Fibroblast of villous mesenchyme (primary cell): Measurements from ENCODE around the gene ITPA. TPM values are rescaled to one million over a fixed set of nuclear protein-coding genes. Genes with fewer than 3 reads are reported as not detected.

Experiments
- DNase-seq: peaks from one replicate; pipeline ENCODE4 v3.0.0-alpha.2; 2010; ENCODE audit warnings: low read depth
- H3K4me3 ChIP-seq: 2 replicates; pipeline ENCODE4 v1.5.1; 2011; ENCODE audit warnings: low read depth, mild to moderate bottlenecking, low read length
- CTCF ChIP-seq: IDR thresholded peaks from 2 replicates; pipeline ENCODE4 v1.5.1; 2012; ENCODE audit warnings: low read depth, mild to moderate bottlenecking, low read length; ENCODE audit not compliant: insufficient read depth
- total RNA-seq: library from RNA; depleted of rRNA; stranded (reverse); fragments of >200 nt; gene quantifications from 2 replicates; pipeline ENCODE4 v1.2.3, GENCODE V29; 2012

The ITPA gene
- total RNA-seq, 1 donor: 29.8 TPM

- H3K4me3 ChIP-seq: no peak overlapping the region
- no peak for TF ChIP-seq CTCF
- no peak for DNase-seq
Observed at GRCh38 chr20:3195590-3196237, 13.6 kb upstream of the ITPA start.

GRCh38 chr20:3199206-3199605, 10.1 kb upstream of the ITPA start:
- no peak overlapping the region for H3K4me3 ChIP-seq
- no peak for TF ChIP-seq CTCF
- no peak for DNase-seq

- no peak overlapping the region for H3K4me3 ChIP-seq
- no peak for DNase-seq
- no peak for TF ChIP-seq CTCF
Observed at GRCh38 chr20:3199976-3200755, 9.1 kb upstream of the ITPA start.

GRCh38 chr20:3202965-3203314, 6.4 kb upstream of the ITPA start:
- TF ChIP-seq CTCF: no peak
- no peak for DNase-seq
- H3K4me3 ChIP-seq: peak overlapping the region; percentile 98

GRCh38 chr20:3203315-3204123, 5.8 kb upstream of the ITPA start:
- no peak for TF ChIP-seq CTCF
- peak; percentile 6 for DNase-seq
- H3K4me3 ChIP-seq: peak overlapping the region; percentile 98

- TF ChIP-seq CTCF: no peak
- H3K4me3 ChIP-seq: peak within 1 kb of the TSS; percentile 98
- DNase-seq: peak; percentile 83
Observed at GRCh38 chr20:3204124-3204794, 5.0 kb upstream of the ITPA start, which contains the start of gene DDRGK1. DDRGK1 (minus strand) TSS chr20:3204682; CDS start chr20:3204627, 55 bp downstream.
